Measurements from ENCODE around the gene CLEC18B. TPM values are rescaled to one million over a fixed set of nuclear protein-coding genes. Genes with fewer than 3 reads are reported as not detected.
"Not testable (repeated sequence)": the region's sequence is repeated elsewhere in the genome, so short reads cannot be mapped to it uniquely, and the experiment has no call there.

CLEC18B gene
- total RNA-seq, 1 donor from 2014 or later, result not detected

- DNase-seq (ENCODE audit: low read depth in 2 of 2), result peak in 1 of 2 donors; percentile 19
Observed at GRCh38 chr16:74407362-74407705, 13.9 kb downstream of the CLEC18B start.

- DNase-seq (ENCODE audit: low read depth in 2 of 2), result not testable (repeated sequence)
Observed at GRCh38 chr16:74406600-74407361, 14.5 kb downstream of the CLEC18B start.

GRCh38 chr16:74404148-74404933 lies 16.9 kb downstream of the CLEC18B start:
- DNase-seq (ENCODE audit: low read depth in 2 of 2), result not testable (repeated sequence)

GRCh38 chr16:74400238-74400637 lies 21.0 kb downstream of the CLEC18B start:
- not testable (repeated sequence) for DNase-seq (ENCODE audit: low read depth in 2 of 2)

- DNase-seq (ENCODE audit: low read depth in 2 of 2), result not testable (repeated sequence)
Observed at GRCh38 chr16:74398212-74398895, 22.9 kb downstream of the CLEC18B start.

- DNase-seq (ENCODE audit: low read depth in 2 of 2), result peak; percentile 18 to 44
Observed at GRCh38 chr16:74396521-74397017, 24.7 kb downstream of the CLEC18B start.

GRCh38 chr16:74394604-74395003 lies 26.7 kb downstream of the CLEC18B start:
- DNase-seq (ENCODE audit: low read depth in 2 of 2), result not testable (repeated sequence)

- DNase-seq (ENCODE audit: low read depth in 2 of 2), result not testable (repeated sequence)
Observed at GRCh38 chr16:74394131-74394530, 27.1 kb downstream of the CLEC18B start.

- DNase-seq (ENCODE audit: low read depth in 2 of 2), result not testable (repeated sequence)
Observed at GRCh38 chr16:74391454-74392050, 29.7 kb downstream of the CLEC18B start.

GRCh38 chr16:74382339-74383034 lies 38.8 kb downstream of the CLEC18B start:
- DNase-seq (ENCODE audit: low read depth in 2 of 2), result not testable (repeated sequence)

GRCh38 chr16:74373847-74374184 lies 47.5 kb downstream of the CLEC18B start:
- DNase-seq (ENCODE audit: low read depth in 2 of 2), result not testable (repeated sequence)

- DNase-seq (ENCODE audit: low read depth in 2 of 2), result no peak
Observed at GRCh38 chr16:74372953-74373846, 48.1 kb downstream of the CLEC18B start.

GRCh38 chr16:74372369-74372768 lies 48.9 kb downstream of the CLEC18B start:
- no peak for DNase-seq (ENCODE audit: low read depth in 2 of 2)

GRCh38 chr16:74370338-74371135 lies 50.7 kb downstream of the CLEC18B start:
- not testable (repeated sequence) for DNase-seq (ENCODE audit: low read depth in 2 of 2)

- peak; percentile 76 to 95 for DNase-seq (ENCODE audit: low read depth in 2 of 2)
Observed at GRCh38 chr16:74368002-74368911, 53.0 kb downstream of the CLEC18B start.

GRCh38 chr16:74367469-74368001 lies 53.7 kb downstream of the CLEC18B start:
- DNase-seq (ENCODE audit: low read depth in 2 of 2), result peak in 1 of 2 donors; percentile 42

All from dermis microvascular lymphatic vessel endothelial cell (primary cell).